Thymus (tissue), 11 donors: ENCODE measurements around the gene ARHGAP40. TPM values are rescaled to one million over a fixed set of nuclear protein-coding genes. Genes with fewer than 3 reads are reported as not detected.

Experiments used
- DNase-seq, 9 donors: peaks; one replicate each; pipeline ENCODE4 v3.0.0-alpha.2; 2013; ENCODE audit warnings: low spot score in 9 of 9, low read depth in 6 of 9, missing footprints in 1 of 9
- H3K27ac ChIP-seq, 2 donors: one replicate each; pipeline ENCODE4 v1.5.1; 2013; ENCODE audit warnings: control low read depth in 1 of 2, low read depth in 1 of 2, low read length in 1 of 2, mild to moderate bottlenecking in 1 of 2, moderate library complexity in 1 of 2
- H3K27me3 ChIP-seq, 2 donors: one replicate each; pipeline ENCODE4 v1.5.1; 2013; ENCODE audit warnings: low read length in 1 of 2; ENCODE audit not compliant: control insufficient read depth in 2 of 2, insufficient read depth in 1 of 2
- H3K36me3 ChIP-seq, 2 donors: one replicate each; pipeline ENCODE4 v1.5.1; 2013; ENCODE audit warnings: low read length in 1 of 2, mild to moderate bottlenecking in 1 of 2, moderate library complexity in 1 of 2; ENCODE audit not compliant: control insufficient read depth in 2 of 2, insufficient read depth in 2 of 2
- H3K4me1 ChIP-seq, 2 donors: one replicate each; pipeline ENCODE4 v1.5.1; 2013; ENCODE audit warnings: low read length in 2 of 2; ENCODE audit not compliant: control insufficient read depth in 2 of 2, insufficient read depth in 2 of 2
- H3K4me3 ChIP-seq, 2 donors: one replicate each; pipeline ENCODE4 v1.5.1; 2013; ENCODE audit warnings: low read length in 2 of 2, control low read depth in 1 of 2, mild to moderate bottlenecking in 1 of 2
- H3K9me3 ChIP-seq, 2 donors: one replicate each; pipeline ENCODE4 v1.5.1; 2013; ENCODE audit warnings: low read length in 1 of 2, mild to moderate bottlenecking in 1 of 2; ENCODE audit not compliant: control insufficient read depth in 2 of 2, insufficient read depth in 1 of 2
- WGBS: extraction: QIAGEN DNeasy Blood & Tissue Kit; methylation state at CpG from one replicate; pipeline ENCODE4 v1.1.7; 2013; 5-methylcytosine and 5-hydroxymethylcytosine counted together
- polyA plus RNA-seq: library from polyadenylated mRNA; stranded (reverse); fragments of 200-250 nt; gene quantifications from one replicate; pipeline ENCODE4 v1.2.3, GENCODE V29; 2013
- total RNA-seq: library from RNA; stranded (reverse); fragments of 120-200 nt; gene quantifications from one replicate; pipeline ENCODE4 v1.2.4, GENCODE V29; 2013
- donor health status: healthy.

The ARHGAP40 gene
- total and polyA plus RNA-seq, 2 donors: 1.8 TPM; not detected in 1

- H3K36me3 ChIP-seq: no peaks in the 10 kb centered on the region
- 65% methylated on average over 7 of the region's 7 CpGs for WGBS
- peaks cover 0 to 3% of the 10 kb centered on the region in 2 donors for H3K27me3 ChIP-seq
- H3K9me3 ChIP-seq: no peaks in the 10 kb centered on the region
- H3K4me1 ChIP-seq: no peaks in the 10 kb centered on the region
- no peak overlapping the region for H3K27ac ChIP-seq
- no peak overlapping the region for H3K4me3 ChIP-seq
- DNase-seq: no peak
These were observed 17.4 kb upstream of the ARHGAP40 start for GRCh38 chr20:38584099-38584763.

- H3K27ac ChIP-seq: no peak overlapping the region
- no peaks in the 10 kb centered on the region for H3K36me3 ChIP-seq
- H3K27me3 ChIP-seq: peaks cover 0 to 3% of the 10 kb centered on the region in 2 donors
- no peaks in the 10 kb centered on the region for H3K9me3 ChIP-seq
- H3K4me3 ChIP-seq: no peak overlapping the region
- 93% methylated on average over 10 of the region's 10 CpGs for WGBS
- H3K4me1 ChIP-seq: no peaks in the 10 kb centered on the region
- no peak for DNase-seq
These were observed 16.0 kb upstream of the ARHGAP40 start for GRCh38 chr20:38585404-38586180.

- 87% methylated on average over 3 of the region's 3 CpGs for WGBS
- Histone ChIP-seq H3K4me1 (no peaks in the 10 kb centered on the region), H3K27ac (no peak overlapping the region), H3K9me3 (no peaks in the 10 kb centered on the region), H3K4me3 (no peak overlapping the region), H3K36me3 (no peaks in the 10 kb centered on the region), H3K27me3 (peaks cover 0 to 3% of the 10 kb centered on the region in 2 donors)
- DNase-seq: no peak
These were observed 15.5 kb upstream of the ARHGAP40 start for GRCh38 chr20:38586181-38586525.

GRCh38 chr20:38588303-38588702, 13.3 kb upstream of the ARHGAP40 start:
- Histone ChIP-seq H3K9me3 (no peaks in the 10 kb centered on the region), H3K27ac (no peak overlapping the region), H3K27me3 (peaks cover 0 to 3% of the 10 kb centered on the region in 2 donors), H3K36me3 (no peaks in the 10 kb centered on the region), H3K4me3 (no peak overlapping the region), H3K4me1 (no peaks in the 10 kb centered on the region)
- DNase-seq: no peak
- WGBS: 95% methylated on average over 6 of the region's 6 CpGs

- Histone ChIP-seq H3K4me1 (no peaks in the 10 kb centered on the region), H3K4me3 (no peak overlapping the region), H3K36me3 (no peaks in the 10 kb centered on the region), H3K9me3 (no peaks in the 10 kb centered on the region), H3K27ac (no peak overlapping the region), H3K27me3 (no peaks in the 10 kb centered on the region)
- WGBS: 94% methylated on average over 4 of the region's 4 CpGs
- no peak for DNase-seq
These were observed 12.3 kb upstream of the ARHGAP40 start for GRCh38 chr20:38589351-38589750.

- no peak overlapping the region for H3K4me3 ChIP-seq
- no peak for DNase-seq
- H3K36me3 ChIP-seq: no peaks in the 10 kb centered on the region
- no peaks in the 10 kb centered on the region for H3K4me1 ChIP-seq
- H3K27me3 ChIP-seq: no peaks in the 10 kb centered on the region
- no peak overlapping the region for H3K27ac ChIP-seq
- WGBS: 95% methylated on average over 3 of the region's 3 CpGs
- no peaks in the 10 kb centered on the region for H3K9me3 ChIP-seq
These were observed 11.5 kb upstream of the ARHGAP40 start for GRCh38 chr20:38589967-38590675.

GRCh38 chr20:38590676-38591473, 10.7 kb upstream of the ARHGAP40 start:
- 90% methylated on average over 18 of the region's 18 CpGs for WGBS
- no peaks in the 10 kb centered on the region for H3K36me3 ChIP-seq
- no peak overlapping the region for H3K4me3 ChIP-seq
- H3K27me3 ChIP-seq: no peaks in the 10 kb centered on the region
- H3K4me1 ChIP-seq: no peaks in the 10 kb centered on the region
- no peaks in the 10 kb centered on the region for H3K9me3 ChIP-seq
- no peak overlapping the region for H3K27ac ChIP-seq
- no peak for DNase-seq

- Histone ChIP-seq H3K4me3 (no peak overlapping the region), H3K27ac (no peak overlapping the region), H3K36me3 (no peaks in the 10 kb centered on the region), H3K4me1 (no peaks in the 10 kb centered on the region), H3K9me3 (no peaks in the 10 kb centered on the region), H3K27me3 (no peaks in the 10 kb centered on the region)
- 91% methylated on average over 21 of the region's 21 CpGs for WGBS
- DNase-seq: no peak
These were observed 9.9 kb upstream of the ARHGAP40 start for GRCh38 chr20:38591474-38592410.
